ENCODE measurements around the gene GNG13. TPM values are rescaled to one million over a fixed set of nuclear protein-coding genes. Genes with fewer than 3 reads are reported as not detected.

The GNG13 gene
- total and polyA plus RNA-seq, 2 experiments from 2014 or later, result 0.29 TPM; not detected in 1

DNA sequence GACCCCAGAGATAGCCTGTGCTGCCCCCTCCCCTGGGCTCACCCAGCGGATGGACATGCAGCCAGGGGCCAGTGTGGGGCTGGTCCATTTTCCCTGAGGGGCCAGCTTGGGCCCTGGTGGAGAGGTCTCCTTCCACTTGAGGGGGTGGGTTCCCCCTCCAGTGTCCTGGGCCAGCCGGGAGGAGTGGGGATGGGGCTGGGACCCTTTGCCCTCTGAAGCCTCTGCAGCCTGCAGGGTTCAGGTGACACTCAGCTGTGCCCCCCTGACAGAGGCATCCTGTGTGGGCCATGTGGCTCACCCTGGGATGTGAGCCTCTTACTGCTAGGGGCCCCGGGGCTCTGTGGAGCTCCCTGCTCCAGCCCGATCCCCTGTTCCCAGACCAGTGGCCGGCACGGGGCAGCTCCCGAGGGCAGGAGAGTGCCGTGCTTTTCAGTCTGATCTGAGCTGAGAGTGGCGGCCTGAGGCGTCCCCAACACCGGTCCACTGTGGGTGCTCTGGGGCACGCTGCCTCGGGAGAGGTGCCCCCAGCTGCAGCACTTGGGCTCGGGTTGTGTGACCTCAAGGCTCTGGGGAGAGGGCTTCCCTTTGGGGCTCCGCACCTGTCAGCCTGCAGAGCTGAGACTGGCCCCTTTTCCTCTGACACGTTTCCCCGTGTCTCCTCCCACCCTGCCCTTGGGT, 439 bp upstream of the GNG13 start:
- H3K27ac Mint-ChIP-seq, result no peak overlapping the region
- peaks cover 4% of the 10 kb centered on the region; the same call in 1 of the 3 replicates for H3K4me1 Mint-ChIP-seq
- no peaks in the 10 kb centered on the region for H3K36me3 ChIP-seq (ENCODE audit: insufficient read depth)
- peaks cover 43% of the 10 kb centered on the region for H3K27me3 ChIP-seq (ENCODE audit: insufficient read depth)
- H3K4me2 ChIP-seq, result peak overlapping the region; percentile 91
- peak overlapping the region; percentile 57; the same call in 1 of the 2 replicates for H3K4me3 ChIP-seq
- H3F3A ChIP-seq (replicated peaks; ENCODE audit: low read depth), result no peaks in the 10 kb centered on the region
- no peak overlapping the region for H3K27ac ChIP-seq (ENCODE audit: low read depth)
- H2AFZ ChIP-seq, result no peak overlapping the region
- H3K79me2 ChIP-seq (replicated peaks; ENCODE audit: insufficient read depth), result no peaks in the 10 kb centered on the region
- no peaks in the 10 kb centered on the region for H3K9me2 ChIP-seq (ENCODE audit: insufficient read depth)
- peaks cover 23% of the 10 kb centered on the region; the same call in 2 of the 3 replicates for H3K36me3 Mint-ChIP-seq (ENCODE audit: low read depth)
- peaks cover 3% of the 10 kb centered on the region; the same call in 1 of the 2 replicates for H3K4me1 ChIP-seq (ENCODE audit: insufficient read depth)
- H3K4me3 Mint-ChIP-seq, result no peak overlapping the region
- H3K9me3 Mint-ChIP-seq, result no peaks in the 10 kb centered on the region; the same call in 1 of the 3 replicates
- ATAC-seq (peak; percentile 11), DNase-seq (ENCODE audit: low spot score) (no peak)
- no peak for TF ChIP-seq EZH2phosphoT487 (IDR thresholded peaks at IDR 0.05; ENCODE audit: unreplicated experiment)
- no peak for TF ChIP-seq NANOG (IDR thresholded peaks at IDR 0.05; ENCODE audit: borderline replicate concordance)
- H4K20me1 ChIP-seq (replicated peaks; ENCODE audit: insufficient read depth), result peaks cover under 1% of the 10 kb centered on the region; the same call in 1 of the 2 replicates
- peaks cover 31% of the 10 kb centered on the region for H3K27me3 Mint-ChIP-seq (ENCODE audit: insufficient read depth, low read depth, poor library complexity)

DNA sequence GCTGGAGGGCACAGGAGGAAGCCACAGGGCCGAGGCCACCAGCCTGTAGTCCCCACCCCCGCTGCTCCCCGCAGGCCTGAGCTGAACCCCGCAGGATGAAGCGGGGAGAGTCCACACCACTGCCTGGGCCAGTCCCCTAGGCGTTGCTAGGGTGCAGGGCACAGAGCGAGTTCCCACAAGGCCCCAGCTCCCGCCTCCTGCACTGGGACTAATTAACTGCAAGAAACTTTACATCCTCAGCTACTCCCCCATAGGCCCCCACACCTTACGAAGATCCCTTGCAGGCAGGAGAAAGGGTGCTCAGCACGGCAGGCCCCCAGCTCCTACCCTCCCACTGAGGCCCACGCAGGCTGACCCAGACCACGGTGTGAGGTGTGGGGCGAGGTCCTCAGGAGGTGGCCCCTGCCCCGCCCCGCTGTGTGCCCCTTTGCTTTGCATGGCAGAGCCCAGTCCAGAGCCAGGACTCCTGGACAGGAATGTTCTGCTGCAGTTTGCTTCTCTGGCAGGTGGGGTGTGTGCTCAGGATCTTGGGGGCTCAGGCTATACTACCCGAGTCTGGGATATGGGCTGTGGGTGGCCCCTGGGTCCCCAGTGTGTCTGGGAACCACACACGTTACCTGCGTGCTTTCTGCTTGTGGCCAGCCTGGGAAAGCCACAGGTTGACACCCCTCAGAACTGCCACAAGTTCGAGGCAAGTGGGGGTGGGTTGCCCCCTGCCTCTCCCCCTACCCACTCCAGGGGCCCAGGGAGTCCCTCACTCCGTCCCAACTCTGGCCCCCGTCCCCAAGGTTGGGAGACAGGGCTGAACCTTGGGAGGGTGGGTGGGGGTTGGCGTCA, 1.2 kb downstream of the GNG13 start:
- Histone ChIP-seq H3K4me1 (ENCODE audit: insufficient read depth) (peaks cover 3% of the 10 kb centered on the region; the same call in 1 of the 2 replicates), H2AFZ (no peak overlapping the region), H3K36me3 (ENCODE audit: insufficient read depth) (no peaks in the 10 kb centered on the region), H3K27me3 (ENCODE audit: insufficient read depth) (peaks cover 36% of the 10 kb centered on the region), H3F3A (replicated peaks; ENCODE audit: low read depth) (no peaks in the 10 kb centered on the region), H3K79me2 (replicated peaks; ENCODE audit: insufficient read depth) (no peaks in the 10 kb centered on the region), H4K20me1 (replicated peaks; ENCODE audit: insufficient read depth) (peaks cover 4% of the 10 kb centered on the region; the same call in 1 of the 2 replicates), H3K4me2 (no peak overlapping the region), H3K27ac (ENCODE audit: low read depth) (no peak overlapping the region), H3K9me2 (ENCODE audit: insufficient read depth) (no peaks in the 10 kb centered on the region), H3K4me3 (no peak overlapping the region)
- no peak for DNase-seq (ENCODE audit: low spot score)
- Mint-ChIP-seq H3K36me3 (ENCODE audit: low read depth) (peaks cover 23% of the 10 kb centered on the region; the same call in 2 of the 3 replicates), H3K4me1 (peaks cover 1% of the 10 kb centered on the region; the same call in 1 of the 3 replicates), H3K9me3 (no peaks in the 10 kb centered on the region; the same call in 1 of the 3 replicates), H3K27me3 (ENCODE audit: insufficient read depth, low read depth, poor library complexity) (peaks cover 24% of the 10 kb centered on the region), H3K27ac (no peak overlapping the region), H3K4me3 (no peak overlapping the region)
- no peak for ATAC-seq
- TF ChIP-seq NANOG (IDR thresholded peaks at IDR 0.05; ENCODE audit: borderline replicate concordance) (no peak), ZNF331 (CRISPR knock-in tag; IDR thresholded peaks at IDR 0.05; ENCODE audit: low read depth) (no peak), ZNF114 (CRISPR knock-in tag; IDR thresholded peaks at IDR 0.05) (no peak), JUNB (IDR thresholded peaks at IDR 0.05; ENCODE audit: unreplicated experiment) (no peak)
- TF ChIP-seq, protein P1, sequence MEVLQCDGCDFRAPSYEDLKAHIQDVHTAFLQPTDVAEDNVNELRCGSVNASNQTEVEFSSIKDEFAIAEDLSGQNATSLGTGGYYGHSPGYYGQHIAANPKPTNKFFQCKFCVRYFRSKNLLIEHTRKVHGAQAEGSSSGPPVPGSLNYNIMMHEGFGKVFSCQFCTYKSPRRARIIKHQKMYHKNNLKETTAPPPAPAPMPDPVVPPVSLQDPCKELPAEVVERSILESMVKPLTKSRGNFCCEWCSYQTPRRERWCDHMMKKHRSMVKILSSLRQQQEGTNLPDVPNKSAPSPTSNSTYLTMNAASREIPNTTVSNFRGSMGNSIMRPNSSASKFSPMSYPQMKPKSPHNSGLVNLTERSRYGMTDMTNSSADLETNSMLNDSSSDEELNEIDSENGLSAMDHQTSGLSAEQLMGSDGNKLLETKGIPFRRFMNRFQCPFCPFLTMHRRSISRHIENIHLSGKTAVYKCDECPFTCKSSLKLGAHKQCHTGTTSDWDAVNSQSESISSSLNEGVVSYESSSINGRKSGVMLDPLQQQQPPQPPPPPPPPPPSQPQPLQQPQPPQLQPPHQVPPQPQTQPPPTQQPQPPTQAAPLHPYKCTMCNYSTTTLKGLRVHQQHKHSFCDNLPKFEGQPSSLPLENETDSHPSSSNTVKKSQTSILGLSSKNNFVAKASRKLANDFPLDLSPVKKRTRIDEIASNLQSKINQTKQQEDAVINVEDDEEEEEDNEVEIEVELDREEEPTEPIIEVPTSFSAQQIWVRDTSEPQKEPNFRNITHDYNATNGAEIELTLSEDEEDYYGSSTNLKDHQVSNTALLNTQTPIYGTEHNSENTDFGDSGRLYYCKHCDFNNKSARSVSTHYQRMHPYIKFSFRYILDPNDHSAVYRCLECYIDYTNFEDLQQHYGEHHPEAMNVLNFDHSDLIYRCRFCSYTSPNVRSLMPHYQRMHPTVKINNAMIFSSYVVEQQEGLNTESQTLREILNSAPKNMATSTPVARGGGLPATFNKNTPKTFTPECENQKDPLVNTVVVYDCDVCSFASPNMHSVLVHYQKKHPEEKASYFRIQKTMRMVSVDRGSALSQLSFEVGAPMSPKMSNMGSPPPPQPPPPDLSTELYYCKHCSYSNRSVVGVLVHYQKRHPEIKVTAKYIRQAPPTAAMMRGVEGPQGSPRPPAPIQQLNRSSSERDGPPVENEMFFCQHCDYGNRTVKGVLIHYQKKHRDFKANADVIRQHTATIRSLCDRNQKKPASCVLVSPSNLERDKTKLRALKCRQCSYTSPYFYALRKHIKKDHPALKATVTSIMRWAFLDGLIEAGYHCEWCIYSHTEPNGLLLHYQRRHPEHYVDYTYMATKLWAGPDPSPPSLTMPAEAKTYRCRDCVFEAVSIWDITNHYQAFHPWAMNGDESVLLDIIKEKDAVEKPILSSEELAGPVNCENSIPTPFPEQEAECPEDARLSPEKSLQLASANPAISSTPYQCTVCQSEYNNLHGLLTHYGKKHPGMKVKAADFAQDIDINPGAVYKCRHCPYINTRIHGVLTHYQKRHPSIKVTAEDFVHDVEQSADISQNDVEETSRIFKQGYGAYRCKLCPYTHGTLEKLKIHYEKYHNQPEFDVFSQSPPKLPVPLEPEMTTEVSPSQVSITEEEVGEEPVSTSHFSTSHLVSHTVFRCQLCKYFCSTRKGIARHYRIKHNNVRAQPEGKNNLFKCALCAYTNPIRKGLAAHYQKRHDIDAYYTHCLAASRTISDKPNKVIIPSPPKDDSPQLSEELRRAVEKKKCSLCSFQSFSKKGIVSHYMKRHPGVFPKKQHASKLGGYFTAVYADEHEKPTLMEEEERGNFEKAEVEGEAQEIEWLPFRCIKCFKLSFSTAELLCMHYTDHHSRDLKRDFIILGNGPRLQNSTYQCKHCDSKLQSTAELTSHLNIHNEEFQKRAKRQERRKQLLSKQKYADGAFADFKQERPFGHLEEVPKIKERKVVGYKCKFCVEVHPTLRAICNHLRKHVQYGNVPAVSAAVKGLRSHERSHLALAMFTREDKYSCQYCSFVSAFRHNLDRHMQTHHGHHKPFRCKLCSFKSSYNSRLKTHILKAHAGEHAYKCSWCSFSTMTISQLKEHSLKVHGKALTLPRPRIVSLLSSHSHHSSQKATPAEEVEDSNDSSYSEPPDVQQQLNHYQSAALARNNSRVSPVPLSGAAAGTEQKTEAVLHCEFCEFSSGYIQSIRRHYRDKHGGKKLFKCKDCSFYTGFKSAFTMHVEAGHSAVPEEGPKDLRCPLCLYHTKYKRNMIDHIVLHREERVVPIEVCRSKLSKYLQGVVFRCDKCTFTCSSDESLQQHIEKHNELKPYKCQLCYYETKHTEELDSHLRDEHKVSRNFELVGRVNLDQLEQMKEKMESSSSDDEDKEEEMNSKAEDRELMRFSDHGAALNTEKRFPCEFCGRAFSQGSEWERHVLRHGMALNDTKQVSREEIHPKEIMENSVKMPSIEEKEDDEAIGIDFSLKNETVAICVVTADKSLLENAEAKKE (CRISPR knock-in tag; IDR thresholded peaks at IDR 0.05), result no peak
- TF ChIP-seq, protein P2, sequence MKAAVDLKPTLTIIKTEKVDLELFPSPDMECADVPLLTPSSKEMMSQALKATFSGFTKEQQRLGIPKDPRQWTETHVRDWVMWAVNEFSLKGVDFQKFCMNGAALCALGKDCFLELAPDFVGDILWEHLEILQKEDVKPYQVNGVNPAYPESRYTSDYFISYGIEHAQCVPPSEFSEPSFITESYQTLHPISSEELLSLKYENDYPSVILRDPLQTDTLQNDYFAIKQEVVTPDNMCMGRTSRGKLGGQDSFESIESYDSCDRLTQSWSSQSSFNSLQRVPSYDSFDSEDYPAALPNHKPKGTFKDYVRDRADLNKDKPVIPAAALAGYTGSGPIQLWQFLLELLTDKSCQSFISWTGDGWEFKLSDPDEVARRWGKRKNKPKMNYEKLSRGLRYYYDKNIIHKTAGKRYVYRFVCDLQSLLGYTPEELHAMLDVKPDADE (IDR thresholded peaks at IDR 0.05), result no peak
- TF ChIP-seq, protein P3, sequence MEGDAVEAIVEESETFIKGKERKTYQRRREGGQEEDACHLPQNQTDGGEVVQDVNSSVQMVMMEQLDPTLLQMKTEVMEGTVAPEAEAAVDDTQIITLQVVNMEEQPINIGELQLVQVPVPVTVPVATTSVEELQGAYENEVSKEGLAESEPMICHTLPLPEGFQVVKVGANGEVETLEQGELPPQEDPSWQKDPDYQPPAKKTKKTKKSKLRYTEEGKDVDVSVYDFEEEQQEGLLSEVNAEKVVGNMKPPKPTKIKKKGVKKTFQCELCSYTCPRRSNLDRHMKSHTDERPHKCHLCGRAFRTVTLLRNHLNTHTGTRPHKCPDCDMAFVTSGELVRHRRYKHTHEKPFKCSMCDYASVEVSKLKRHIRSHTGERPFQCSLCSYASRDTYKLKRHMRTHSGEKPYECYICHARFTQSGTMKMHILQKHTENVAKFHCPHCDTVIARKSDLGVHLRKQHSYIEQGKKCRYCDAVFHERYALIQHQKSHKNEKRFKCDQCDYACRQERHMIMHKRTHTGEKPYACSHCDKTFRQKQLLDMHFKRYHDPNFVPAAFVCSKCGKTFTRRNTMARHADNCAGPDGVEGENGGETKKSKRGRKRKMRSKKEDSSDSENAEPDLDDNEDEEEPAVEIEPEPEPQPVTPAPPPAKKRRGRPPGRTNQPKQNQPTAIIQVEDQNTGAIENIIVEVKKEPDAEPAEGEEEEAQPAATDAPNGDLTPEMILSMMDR (conservative IDR thresholded peaks at IDR 0.05; ENCODE audit: low read depth in 2 of 2), result no peak
